Pancreas (tissue), 10 donors: Measurements from ENCODE around the gene TRAF7. TPM values are rescaled to one million over a fixed set of nuclear protein-coding genes. Genes with fewer than 3 reads are reported as not detected.

ENCODE experiments used
- ATAC-seq, 4 donors: fragments of 200-7000 bp; cut with Tn5 transposase; one replicate each; pipeline versions ENCODE4 v1.8.0 to v1.9.1; 2020; ENCODE audit warnings: mild to moderate bottlenecking in 4 of 4, moderate library complexity in 4 of 4
- DNase-seq, 6 donors: peaks; one replicate each; pipeline ENCODE4 v3.0.0-alpha.2; 2020
- FAIRE-seq: peaks from 2 replicates; lab custom pipeline; 2012; peaks lifted over from hg19 to GRCh38; lab: Jason Lieb, UNC
- H3K27ac ChIP-seq, 4 donors: fragments of 200-600 bp; sonication (generic); 1 replicate in 3 of 4; 2 replicates in 1 of 4; pipeline versions ENCODE4 v1.5.0 to v1.8.0; 2020
- H3K27me3 ChIP-seq, 4 donors: fragments of 200-600 bp; one replicate each; pipeline ENCODE4 v1.8.0; 2021
- H3K36me3 ChIP-seq, 3 donors: fragments of 200-600 bp; sonication (generic) in 1 of 3; one replicate each; pipeline versions ENCODE4 v1.5.0 to v1.8.0; 2020 to 2021
- H3K4me1 ChIP-seq, 3 donors: fragments of 200-600 bp; one replicate each; pipeline ENCODE4 v1.8.0; 2021
- H3K4me3 ChIP-seq, 4 donors: fragments of 200-600 bp; sonication (generic) in 2 of 4; one replicate each; pipeline versions ENCODE4 v1.5.0 to v1.8.0; 2020 to 2021
- H3K9me3 ChIP-seq, 4 donors: fragments of 200-600 bp; one replicate each; pipeline ENCODE4 v1.8.0; 2021
- WGBS, 2 donors: extraction: QIAGEN DNeasy Blood & Tissue Kit; methylation state at CpG; one replicate each; pipeline ENCODE4 v1.1.7; 2013; 5-methylcytosine and 5-hydroxymethylcytosine counted together
- intact Hi-C, 3 donors: fragments of 100-400 bp; cut with DNase I; formaldehyde crosslinking; loops; one replicate each; pipeline versions ENCODE4 v1.11.1 to v1.14.2; 2022
- polyA plus RNA-seq, 2 donors: library from polyadenylated mRNA; stranded (reverse); fragments of 200-250 nt; gene quantifications; one replicate each; pipeline ENCODE4 v1.2.3, GENCODE V29; 2013
- total RNA-seq, 6 donors: library from RNA; stranded (reverse); fragmentation: NEBNext Ultra II Directional in 4 of 6; extraction: Animal tissue kit (Norgen Biotek cat#: 25700) in 4 of 6; gene quantifications; one replicate each; pipeline versions ENCODE4 v1.2.1 to v1.2.4, GENCODE V29; 2021 to 2023
- TF ChIP-seq, protein P1 (sequence below), 4 donors: fragments of 200-600 bp; sonication (generic) in 3 of 4; IDR thresholded peaks; one replicate each; pipeline versions ENCODE4 v1.5.0 to v1.8.0; 2021; ENCODE audit warnings: antibody characterized with exemption in 4 of 4
- donor health status: healthy with polysubstance abuse.
- donor health status: DM: no; HTN: no; CAD: no; lungs with moderate emphysema.
- donor health status: DM: no; HTN: no; CAD: no.
- donor health status: control.
- donor health status: control.
- donor health status: Bipolar disorder and iron deficiency.
- donor health status: DM: yes; HTN: yes; CAD: no.
- donor health status: DM: no; HTN: no; CAD: no.
- donor health status: DM: no; HTN: no; CAD: no.
- donor health status: DM: yes; HTN: yes; CAD: no.

TRAF7 gene
- total and polyA plus RNA-seq, 8 donors = 24.5 to 45.1 (median 34.5) TPM

GRCh38 chr16:2180962-2181923 lies 25.7 kb downstream of the TRAF7 start:
- no peaks in the 10 kb centered on the region for H3K27me3 ChIP-seq
- intact Hi-C loops = no loop called here
- no peak overlapping the region for H3K4me3 ChIP-seq
- H3K27ac ChIP-seq = no peak overlapping the region
- no peak for DNase-seq
- TF ChIP-seq, protein P1, sequence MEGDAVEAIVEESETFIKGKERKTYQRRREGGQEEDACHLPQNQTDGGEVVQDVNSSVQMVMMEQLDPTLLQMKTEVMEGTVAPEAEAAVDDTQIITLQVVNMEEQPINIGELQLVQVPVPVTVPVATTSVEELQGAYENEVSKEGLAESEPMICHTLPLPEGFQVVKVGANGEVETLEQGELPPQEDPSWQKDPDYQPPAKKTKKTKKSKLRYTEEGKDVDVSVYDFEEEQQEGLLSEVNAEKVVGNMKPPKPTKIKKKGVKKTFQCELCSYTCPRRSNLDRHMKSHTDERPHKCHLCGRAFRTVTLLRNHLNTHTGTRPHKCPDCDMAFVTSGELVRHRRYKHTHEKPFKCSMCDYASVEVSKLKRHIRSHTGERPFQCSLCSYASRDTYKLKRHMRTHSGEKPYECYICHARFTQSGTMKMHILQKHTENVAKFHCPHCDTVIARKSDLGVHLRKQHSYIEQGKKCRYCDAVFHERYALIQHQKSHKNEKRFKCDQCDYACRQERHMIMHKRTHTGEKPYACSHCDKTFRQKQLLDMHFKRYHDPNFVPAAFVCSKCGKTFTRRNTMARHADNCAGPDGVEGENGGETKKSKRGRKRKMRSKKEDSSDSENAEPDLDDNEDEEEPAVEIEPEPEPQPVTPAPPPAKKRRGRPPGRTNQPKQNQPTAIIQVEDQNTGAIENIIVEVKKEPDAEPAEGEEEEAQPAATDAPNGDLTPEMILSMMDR (IDR thresholded peaks at IDR 0.05) = no peak
- peaks cover 0 to 3% (median under 1%) of the 10 kb centered on the region in 3 donors for H3K36me3 ChIP-seq
- no peak for FAIRE-seq
- 92% methylated on average over 41 to 46 of the region's 46 CpGs for WGBS, 2 donors
- no peaks in the 10 kb centered on the region for H3K4me1 ChIP-seq
- no peak for ATAC-seq
- no peaks in the 10 kb centered on the region for H3K9me3 ChIP-seq

- TF ChIP-seq, protein P1 (IDR thresholded peaks at IDR 0.05) = no peak
- 93 to 95% methylated on average over 20 of the region's 20 CpGs for WGBS, 2 donors
- H3K27me3 ChIP-seq = no peaks in the 10 kb centered on the region
- peaks cover 0 to 3% (median 0%) of the 10 kb centered on the region in 3 donors for H3K36me3 ChIP-seq
- no peak overlapping the region for H3K4me3 ChIP-seq
- no peaks in the 10 kb centered on the region for H3K4me1 ChIP-seq
- H3K27ac ChIP-seq = no peak overlapping the region
- DNase-seq = no peak
- intact Hi-C loops = no loop called here
- H3K9me3 ChIP-seq = no peaks in the 10 kb centered on the region
- no peak for FAIRE-seq
- ATAC-seq = no peak
Observed at GRCh38 chr16:2181952-2182351, 26.4 kb downstream of the TRAF7 start.

DNA sequence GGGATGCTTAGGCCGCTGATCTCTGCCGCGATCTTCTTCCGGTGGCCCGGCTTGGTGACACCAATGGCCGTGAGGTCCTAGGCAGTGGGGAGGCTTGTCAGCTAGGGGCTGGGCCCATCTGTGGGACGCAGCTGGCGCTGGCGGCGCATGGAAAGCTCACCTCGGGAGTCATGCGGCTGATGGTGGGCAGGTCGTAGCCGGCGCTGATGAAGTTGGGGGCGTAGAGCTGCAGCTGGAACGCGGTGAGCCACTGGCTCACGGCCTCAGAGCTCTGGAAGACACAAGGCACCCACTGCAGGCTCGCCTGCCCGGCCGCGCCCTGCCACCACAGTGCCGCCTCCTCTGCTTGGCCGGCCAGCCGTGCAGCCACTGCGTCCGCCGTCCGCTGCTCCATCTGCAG lies 28.1 kb downstream of the TRAF7 start:
- Histone ChIP-seq H3K27me3 (no peaks in the 10 kb centered on the region), H3K4me1 (no peaks in the 10 kb centered on the region), H3K36me3 (no peaks in the 10 kb centered on the region), H3K9me3 (no peaks in the 10 kb centered on the region), H3K27ac (no peak overlapping the region), H3K4me3 (no peak overlapping the region)
- WGBS, 2 donors = 95% methylated on average over 30 of the region's 30 CpGs
- TF ChIP-seq, protein P1 (IDR thresholded peaks at IDR 0.05) = no peak
- intact Hi-C loops = no loop called here
- ATAC-seq = no peak
- FAIRE-seq = no peak
- DNase-seq = no peak

DNA sequence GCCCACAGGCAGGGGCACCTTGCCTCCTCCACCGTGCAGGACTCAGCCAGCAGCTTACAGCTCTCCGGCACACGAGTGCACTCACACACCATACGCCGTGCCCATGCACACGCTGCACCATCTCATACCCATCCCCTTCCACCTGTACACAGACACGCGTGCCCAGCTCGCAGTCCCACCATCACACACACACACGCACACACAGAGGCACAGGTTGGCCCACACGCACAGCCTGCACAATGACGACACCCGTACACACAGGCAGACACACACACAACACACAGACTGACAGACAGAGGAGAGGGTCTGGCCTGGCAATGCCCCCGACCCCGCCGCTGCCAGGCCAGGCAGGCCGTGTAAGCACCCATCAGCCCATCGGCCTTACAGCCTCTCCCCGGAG lies 28.8 kb downstream of the TRAF7 start:
- intact Hi-C loops = no loop called here
- TF ChIP-seq, protein P1 (IDR thresholded peaks at IDR 0.05) = no peak
- WGBS, 2 donors = 90 to 92% methylated on average over 19 of the region's 19 CpGs
- Histone ChIP-seq H3K36me3 (no peaks in the 10 kb centered on the region), H3K9me3 (no peaks in the 10 kb centered on the region), H3K4me1 (no peaks in the 10 kb centered on the region), H3K27ac (no peak overlapping the region), H3K4me3 (no peak overlapping the region), H3K27me3 (no peaks in the 10 kb centered on the region)
- ATAC-seq = no peak
- FAIRE-seq = no peak
- DNase-seq = no peak

GRCh38 chr16:2184962-2185361 lies 29.4 kb downstream of the TRAF7 start:
- intact Hi-C loops = no loop called here
- no peak for DNase-seq
- no peak for ATAC-seq

More at GRCh38 chr16:2184962-2185361, 29.4 kb downstream of the TRAF7 start:
- Histone ChIP-seq H3K27me3 (no peaks in the 10 kb centered on the region), H3K4me1 (no peaks in the 10 kb centered on the region), H3K9me3 (no peaks in the 10 kb centered on the region), H3K36me3 (no peaks in the 10 kb centered on the region), H3K27ac (no peak overlapping the region), H3K4me3 (no peak overlapping the region)
- TF ChIP-seq, protein P1 (IDR thresholded peaks at IDR 0.05) = no peak
- WGBS, 2 donors = 81 to 84% methylated on average over 16 to 20 of the region's 20 CpGs
- no peak for FAIRE-seq
